Astrocyte (in vitro differentiated cells and primary cell): Measurements from ENCODE around the gene POLN. TPM values are rescaled to one million over a fixed set of nuclear protein-coding genes. Genes with fewer than 3 reads are reported as not detected.
"Not testable (repeated sequence)": the region's sequence is repeated elsewhere in the genome, so short reads cannot be mapped to it uniquely, and the experiment has no call there.

ENCODE experiments used
- DNase-seq: peaks from one replicate; pipeline ENCODE4 v3.0.0-alpha.2; 2010; ENCODE audit warnings: low read depth
- FAIRE-seq: peaks from 2 replicates; lab custom pipeline; 2011; peaks lifted over from hg19 to GRCh38; lab: Jason Lieb, UNC
- H2AFZ ChIP-seq: 2 replicates; pipeline ENCODE4 v1.6.0; 2012; ENCODE audit warnings: low read depth, low read length, inconsistent platforms
- H3K27ac ChIP-seq: 2 replicates; pipeline ENCODE4 v1.5.1; 2011; ENCODE audit warnings: low read depth, low read length, inconsistent platforms
- H3K27me3 ChIP-seq: 2 replicates; pipeline ENCODE4 v1.6.0; 2011; ENCODE audit warnings: low read length, inconsistent platforms; ENCODE audit not compliant: insufficient read depth
- H3K36me3 ChIP-seq: 2 replicates; pipeline ENCODE4 v1.5.1; 2011; ENCODE audit warnings: low read length, inconsistent platforms; ENCODE audit not compliant: insufficient read depth
- H3K4me1 ChIP-seq: 2 replicates; pipeline ENCODE4 v1.5.1; 2011; ENCODE audit warnings: low read length, inconsistent platforms; ENCODE audit not compliant: insufficient read depth
- H3K4me2 ChIP-seq: 2 replicates; pipeline ENCODE4 v1.6.0; 2012; ENCODE audit warnings: low read length, inconsistent platforms
- H3K4me3 ChIP-seq: 2 replicates; pipeline ENCODE4 v1.5.1; 2011; ENCODE audit warnings: low read depth, mild to moderate bottlenecking, low read length, inconsistent platforms; ENCODE audit not compliant: insufficient read depth
- H3K79me2 ChIP-seq: 2 replicates; pipeline ENCODE4 v1.6.0; 2012; ENCODE audit warnings: mild to moderate bottlenecking, low read length, inconsistent platforms; ENCODE audit not compliant: insufficient read depth
- H3K9ac ChIP-seq: 2 replicates; pipeline ENCODE4 v1.6.0; 2012; ENCODE audit warnings: mild to moderate bottlenecking, low read length, inconsistent platforms
- H3K9me3 ChIP-seq: 2 replicates; pipeline ENCODE4 v1.5.1; 2012; ENCODE audit warnings: low read depth, mild to moderate bottlenecking, low read length, inconsistent platforms; ENCODE audit not compliant: insufficient read depth
- H4K20me1 ChIP-seq: 2 replicates; pipeline ENCODE4 v1.6.0; 2012; ENCODE audit warnings: low read length, inconsistent platforms; ENCODE audit not compliant: insufficient read depth
- H3K27ac Mint-ChIP-seq: one replicate; pipeline ENCODE4 v1.8.0; 2021; ENCODE audit warnings: mild to moderate bottlenecking, mixed read lengths; ENCODE audit not compliant: unreplicated experiment
- H3K27me3 Mint-ChIP-seq: one replicate; pipeline ENCODE4 v1.8.0; 2021; ENCODE audit warnings: low read depth, mixed read lengths; ENCODE audit not compliant: unreplicated experiment
- H3K36me3 Mint-ChIP-seq: one replicate; pipeline ENCODE4 v1.8.0; 2021; ENCODE audit warnings: low read depth, mixed read lengths; ENCODE audit not compliant: unreplicated experiment
- H3K4me1 Mint-ChIP-seq: one replicate; pipeline ENCODE4 v1.8.0; 2021; ENCODE audit warnings: low read depth, mixed read lengths; ENCODE audit not compliant: unreplicated experiment
- H3K4me3 Mint-ChIP-seq: one replicate; pipeline ENCODE4 v1.8.0; 2021; ENCODE audit warnings: mild to moderate bottlenecking, moderate library complexity, mixed read lengths; ENCODE audit not compliant: unreplicated experiment
- H3K9me3 Mint-ChIP-seq: one replicate; pipeline ENCODE4 v1.8.0; 2021; ENCODE audit warnings: mild to moderate bottlenecking, mixed read lengths; ENCODE audit not compliant: unreplicated experiment
- CTCF ChIP-seq: IDR thresholded peaks from 2 replicates; pipeline ENCODE4 v1.5.1; 2011; ENCODE audit warnings: low read depth, mild to moderate bottlenecking, inconsistent platforms, low read length, moderate library complexity; ENCODE audit not compliant: insufficient read depth
- EZH2 ChIP-seq: IDR thresholded peaks from 2 replicates; pipeline ENCODE4 v1.6.1; 2012; ENCODE audit warnings: mild to moderate bottlenecking, low read length, inconsistent platforms; ENCODE audit not compliant: insufficient read depth
- total RNA-seq: library from RNA; stranded (reverse); gene quantifications from 2 replicates; pipeline ENCODE4 v1.2.1, GENCODE V29; 2021

Gene POLN
- total RNA-seq, 1 donor from 2014 or later = 3.1 TPM

DNA sequence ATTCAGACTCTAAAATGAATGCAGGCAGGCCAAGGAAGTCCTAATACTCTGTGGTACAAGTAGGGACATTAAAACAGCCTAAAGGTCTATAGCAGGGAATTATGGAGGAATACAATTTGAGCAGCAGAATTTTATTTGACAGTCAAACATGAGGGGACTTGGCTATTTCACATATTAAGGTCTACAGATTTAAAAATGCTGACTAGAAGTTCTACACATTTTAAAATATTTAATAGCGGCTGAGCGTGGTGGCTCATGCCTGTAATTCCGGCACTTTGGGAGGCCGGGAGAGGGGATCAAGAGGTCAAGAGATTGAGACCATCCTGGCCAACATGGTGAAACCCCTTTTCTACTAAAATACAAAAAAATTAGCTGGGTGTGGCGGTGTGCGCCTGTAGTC is 10.8 kb downstream of the POLN start:
- FAIRE-seq (no peak), DNase-seq (no peak)
- Mint-ChIP-seq H3K36me3 (peaks cover 7% of the 10 kb centered on the region), H3K4me3 (no peak overlapping the region), H3K9me3 (no peaks in the 10 kb centered on the region), H3K27ac (no peak overlapping the region), H3K27me3 (no peaks in the 10 kb centered on the region), H3K4me1 (no peaks in the 10 kb centered on the region)
- TF ChIP-seq CTCF (no peak), EZH2 (no peak)
- Histone ChIP-seq H3K9me3 (no peaks in the 10 kb centered on the region), H3K27me3 (no peaks in the 10 kb centered on the region), H2AFZ (no peak overlapping the region), H4K20me1 (peaks cover 4% of the 10 kb centered on the region), H3K4me3 (no peak overlapping the region), H3K36me3 (peaks cover 12% of the 10 kb centered on the region), H3K4me1 (no peaks in the 10 kb centered on the region), H3K79me2 (no peaks in the 10 kb centered on the region), H3K9ac (no peak overlapping the region), H3K27ac (no peak overlapping the region), H3K4me2 (no peak overlapping the region)

GRCh38 chr4:2226261-2226660 is 15.7 kb downstream of the POLN start:
- Mint-ChIP-seq H3K27ac (no peak overlapping the region), H3K36me3 (peaks cover 3% of the 10 kb centered on the region), H3K9me3 (no peaks in the 10 kb centered on the region), H3K27me3 (no peaks in the 10 kb centered on the region), H3K4me3 (no peak overlapping the region), H3K4me1 (no peaks in the 10 kb centered on the region)
- DNase-seq (no peak), FAIRE-seq (no peak)
- Histone ChIP-seq H3K27ac (no peak overlapping the region), H3K79me2 (no peaks in the 10 kb centered on the region), H3K4me1 (no peaks in the 10 kb centered on the region), H3K4me2 (no peak overlapping the region), H4K20me1 (peaks cover 10% of the 10 kb centered on the region), H3K27me3 (no peaks in the 10 kb centered on the region), H3K4me3 (no peak overlapping the region), H3K9me3 (no peaks in the 10 kb centered on the region), H3K9ac (no peak overlapping the region), H2AFZ (no peak overlapping the region), H3K36me3 (peaks cover 2% of the 10 kb centered on the region)
- TF ChIP-seq CTCF (no peak), EZH2 (no peak)

DNA sequence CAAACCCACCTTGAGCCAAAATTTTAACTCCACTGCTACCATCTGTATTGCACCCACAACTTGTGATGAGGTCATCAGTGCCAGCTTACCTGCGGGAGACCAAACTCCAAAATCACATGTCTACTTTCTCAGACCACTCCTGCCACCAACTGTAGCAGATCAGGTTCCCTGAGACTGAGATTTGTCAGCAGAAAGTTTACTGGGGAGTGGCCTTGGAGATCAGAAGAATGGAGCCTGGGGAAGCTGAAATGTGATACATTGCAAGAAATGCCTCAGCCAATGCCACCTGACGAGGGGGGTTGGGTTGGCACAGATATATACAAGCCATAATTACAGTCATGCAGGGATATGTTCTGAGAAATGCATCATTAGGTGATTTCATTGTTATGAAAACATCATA is 19.1 kb downstream of the POLN start:
- H3K4me3 ChIP-seq = no peak overlapping the region
- H3K4me2 ChIP-seq = no peak overlapping the region
- TF ChIP-seq EZH2 (no peak), CTCF (no peak)
- H3K79me2 ChIP-seq = no peaks in the 10 kb centered on the region
- Mint-ChIP-seq H3K27ac (no peak overlapping the region), H3K27me3 (peaks cover 2% of the 10 kb centered on the region), H3K36me3 (peaks cover 3% of the 10 kb centered on the region), H3K4me3 (no peak overlapping the region), H3K4me1 (peaks cover 10% of the 10 kb centered on the region), H3K9me3 (no peaks in the 10 kb centered on the region)
- no peaks in the 10 kb centered on the region for H3K9me3 ChIP-seq
- H4K20me1 ChIP-seq = peaks cover 20% of the 10 kb centered on the region
- no peak for DNase-seq
- no peak for FAIRE-seq
- H3K9ac ChIP-seq = no peak overlapping the region
- H3K27ac ChIP-seq = no peak overlapping the region
- H3K4me1 ChIP-seq = peaks cover 4% of the 10 kb centered on the region
- peaks cover 2% of the 10 kb centered on the region for H3K36me3 ChIP-seq
- H2AFZ ChIP-seq = no peak overlapping the region
- H3K27me3 ChIP-seq = no peaks in the 10 kb centered on the region

GRCh38 chr4:2221378-2221777 is 20.5 kb downstream of the POLN start:
- not testable (repeated sequence) for H3K27me3 ChIP-seq, FAIRE-seq, H3K9me3 ChIP-seq, H3K36me3 ChIP-seq, H3K27ac ChIP-seq, H3K9ac ChIP-seq, H3K36me3 Mint-ChIP-seq, H3K4me3 Mint-ChIP-seq, H3K9me3 Mint-ChIP-seq, H3K27ac Mint-ChIP-seq, H2AFZ ChIP-seq, H3K79me2 ChIP-seq, H3K4me1 ChIP-seq, H3K27me3 Mint-ChIP-seq, H3K4me3 ChIP-seq, H3K4me2 ChIP-seq, DNase-seq
- H4K20me1 ChIP-seq = peaks cover 25% of the 10 kb centered on the region
- peaks cover 12% of the 10 kb centered on the region for H3K4me1 Mint-ChIP-seq
